Measurements from ENCODE around the gene STRIP2. TPM values are rescaled to one million over a fixed set of nuclear protein-coding genes. Genes with fewer than 3 reads are reported as not detected.

The STRIP2 gene
- total and polyA plus RNA-seq, 2 of the 13 experiments (the other 11 are each of a cell fraction or from before 2014, with no cell fraction given): 3.9 to 8.2 TPM

- ChIA-PET POLR2A (no interaction called here), CTCF (ENCODE audit: low intra/inter-chr PET ratio, low total read pairs) (no interaction called here)
- no peaks in the 10 kb centered on the region for H3K36me3 ChIP-seq (replicated peaks in 1 of 2; ENCODE audit: control insufficient read depth in 1 of 2, insufficient read depth in 2 of 2, low read length in 2 of 2)
- DNase-seq (ENCODE audit: low spot score): no peak
- H3K4me1 ChIP-seq (ENCODE audit: insufficient read depth, low read length): peaks cover 23% of the 10 kb centered on the region
- no peak overlapping the region for H3K4me2 ChIP-seq (ENCODE audit: low read depth, low read length)
- no peak overlapping the region for H3K4me3 ChIP-seq (replicated peaks in 1 of 3; ENCODE audit: insufficient read depth in 1 of 3, low read depth in 2 of 3, low read length in 3 of 3)
- no peaks in the 10 kb centered on the region for H3K27me3 ChIP-seq (ENCODE audit: control insufficient read depth in 1 of 2, insufficient read depth in 2 of 2, low read length in 2 of 2)
- no peak overlapping the region for H2AFZ ChIP-seq (ENCODE audit: low read length)
- H3K9me3 ChIP-seq (ENCODE audit: low read length): no peaks in the 10 kb centered on the region
- H4K20me1 ChIP-seq (ENCODE audit: insufficient read depth, low read length): no peaks in the 10 kb centered on the region
- H3K27ac ChIP-seq (ENCODE audit: extremely low read length, insufficient read depth, low read length): no peak overlapping the region
- TF ChIP-seq ZBTB33 (CRISPR knock-in tag; IDR thresholded peaks at IDR 0.05) (no peak), AFF4 (CRISPR knock-in tag; IDR thresholded peaks at IDR 0.05) (no peak), JARID2 (CRISPR knock-in tag; IDR thresholded peaks at IDR 0.05; ENCODE audit: insufficient replicate concordance) (no peak), SAP130 (CRISPR knock-in tag; IDR thresholded peaks at IDR 0.05; ENCODE audit: low read depth) (no peak), REPIN1 (CRISPR knock-in tag; IDR thresholded peaks at IDR 0.05; ENCODE audit: borderline replicate concordance, low read depth) (no peak), DZIP1 (CRISPR knock-in tag; IDR thresholded peaks at IDR 0.05) (no peak), AGO2 (optimal IDR thresholded peaks at IDR 0.05; ENCODE audit: low read depth, low read length) (no peak), GPBP1L1 (CRISPR knock-in tag; IDR thresholded peaks at IDR 0.05) (no peak), HMGXB3 (CRISPR knock-in tag; IDR thresholded peaks at IDR 0.05; ENCODE audit: borderline replicate concordance) (no peak), NR1H2 (CRISPR knock-in tag; IDR thresholded peaks at IDR 0.05; ENCODE audit: borderline replicate concordance, low read depth) (no peak)
- FAIRE-seq: no peak
- H3K79me2 ChIP-seq (ENCODE audit: insufficient read depth, low read length): no peaks in the 10 kb centered on the region
- H3K9ac ChIP-seq (ENCODE audit: insufficient read depth, low read depth, low read length): no peak overlapping the region
- no TSS peak for BruUV-seq (replicated peaks)
- in situ Hi-C loops (cut with HindIII; ENCODE audit: extremely low pct_ligation_motif_present, low pct_unique_long_range_greater_than_20kb): no loop called here
- intact Hi-C loops (cut with micrococcal nuclease; ENCODE audit: unreplicated experiment): no loop called here
- 93% methylated on average over 5 of the region's 5 CpGs for WGBS (ENCODE audit: low lambda C conversion rate)
- ATAC-seq: no peak
These were observed 3.0 kb downstream of the STRIP2 start for GRCh38 chr7:129437190-129437589.
